DOHH2 (cell line): Measurements from ENCODE around the gene COX5A.
"Not testable (repeated sequence)": the region's sequence is repeated elsewhere in the genome, so short reads cannot be mapped to it uniquely, and the experiment has no call there.

Source experiments
- H3F3A ChIP-seq: fragments of 200-600 bp; sonication (generic), shearing (Covaris generic); 2 replicates; pipeline ENCODE4 v1.6.0; 2016; ENCODE audit warnings: antibody characterized with exemption, mild to moderate bottlenecking; ENCODE audit not compliant: control insufficient read depth, insufficient read depth
- H3K27ac ChIP-seq: fragments of 200-600 bp; sonication (generic); 2 replicates; pipeline ENCODE4 v1.5.1; 2014; ENCODE audit warnings: low read depth, mild to moderate bottlenecking, low read length, moderate library complexity
- H3K27me3 ChIP-seq: fragments of 200-600 bp; sonication (generic); 2 replicates; pipeline ENCODE4 v1.6.1; 2014; ENCODE audit warnings: mild to moderate bottlenecking, low read length, mixed read lengths; ENCODE audit not compliant: control insufficient read depth
- H3K36me3 ChIP-seq: fragments of 200-600 bp; sonication (generic); 2 replicates; pipeline ENCODE4 v1.6.1; 2014; ENCODE audit warnings: mild to moderate bottlenecking, low read length, moderate library complexity, mixed read lengths; ENCODE audit not compliant: control insufficient read depth
- H3K4me1 ChIP-seq: fragments of 200-600 bp; sonication (generic); 2 replicates; pipeline ENCODE4 v1.6.1; 2014; ENCODE audit warnings: mild to moderate bottlenecking, low read length, mixed read lengths; ENCODE audit not compliant: control insufficient read depth
- H3K4me2 ChIP-seq: fragments of 200-600 bp; sonication (generic); 2 replicates; pipeline ENCODE4 v1.6.0; 2014; ENCODE audit warnings: mild to moderate bottlenecking, low read length, moderate library complexity
- H3K4me3 ChIP-seq: fragments of 200-600 bp; sonication (generic); 2 replicates; pipeline ENCODE4 v1.5.1; 2014; ENCODE audit warnings: mild to moderate bottlenecking, low read length, mixed read lengths
- H3K79me2 ChIP-seq: fragments of 200-600 bp; sonication (generic); 2 replicates; pipeline ENCODE4 v1.6.1; 2014; ENCODE audit warnings: mild to moderate bottlenecking, low read length, mixed read lengths; ENCODE audit not compliant: control insufficient read depth
- H3K9me2 ChIP-seq: fragments of 200-600 bp; sonication (generic); replicated peaks from 2 replicates; pipeline ENCODE4 v1.6.1; 2014; ENCODE audit warnings: mild to moderate bottlenecking, low read length, mixed read lengths; ENCODE audit not compliant: control insufficient read depth
- H3K9me3 ChIP-seq: fragments of 200-600 bp; sonication (generic); 2 replicates; pipeline ENCODE4 v1.6.1; 2014; ENCODE audit warnings: antibody characterized with exemption, low read length, mixed read lengths; ENCODE audit not compliant: control insufficient read depth, insufficient read depth
- H4K20me1 ChIP-seq: fragments of 200-600 bp; sonication (generic); 2 replicates; pipeline ENCODE4 v1.6.0; 2014; ENCODE audit warnings: low read depth, mild to moderate bottlenecking, antibody characterized with exemption, low read length, moderate library complexity; ENCODE audit not compliant: control insufficient read depth, insufficient read depth
- CTCF ChIP-seq: fragments of 200-600 bp; sonication (generic); IDR thresholded peaks from one replicate; pipeline ENCODE4 v1.5.1; 2014; ENCODE audit warnings: antibody characterized with exemption, mild to moderate bottlenecking, low read depth, low read length; ENCODE audit not compliant: poor library complexity, severe bottlenecking
- EZH2phosphoT487 ChIP-seq: fragments of 200-600 bp; sonication (generic); IDR thresholded peaks from 2 replicates; pipeline ENCODE4 v1.6.1; 2017; ENCODE audit warnings: borderline replicate concordance, mild to moderate bottlenecking, antibody characterized with exemption, low read length, moderate library complexity, mixed read lengths

The COX5A gene

GRCh38 chr15:74889390-74889882, 48.4 kb downstream of the COX5A start:
- Histone ChIP-seq H3K4me3 (peak overlapping the region; percentile 89), H3K36me3 (peaks cover 28% of the 10 kb centered on the region), H3K79me2 (peaks cover 14% of the 10 kb centered on the region), H3K9me2 (no peaks in the 10 kb centered on the region), H3K4me1 (peaks cover 28% of the 10 kb centered on the region), H3K27ac (no peak overlapping the region), H3K27me3 (no peaks in the 10 kb centered on the region), H4K20me1 (no peaks in the 10 kb centered on the region), H3K9me3 (no peaks in the 10 kb centered on the region), H3K4me2 (peak overlapping the region; percentile 95), H3F3A (no peaks in the 10 kb centered on the region)
- TF ChIP-seq EZH2phosphoT487 (no peak), CTCF (no peak)

- no peak overlapping the region for H3K4me3 ChIP-seq
Measured at GRCh38 chr15:74888716-74889115, 49.2 kb downstream of the COX5A start.

GRCh38 chr15:74887537-74888193, 50.2 kb downstream of the COX5A start:
- not testable (repeated sequence) for H4K20me1 ChIP-seq, H3K4me2 ChIP-seq, H3K9me2 ChIP-seq, H3K9me3 ChIP-seq, H3K4me3 ChIP-seq, H3K27ac ChIP-seq, H3F3A ChIP-seq, H3K27me3 ChIP-seq
- Histone ChIP-seq H3K79me2 (peaks cover 14% of the 10 kb centered on the region), H3K4me1 (peaks cover 29% of the 10 kb centered on the region), H3K36me3 (peaks cover 17% of the 10 kb centered on the region)

More at GRCh38 chr15:74888716-74889115, 49.2 kb downstream of the COX5A start:
- Histone ChIP-seq H3K27ac (no peak overlapping the region), H3K79me2 (peaks cover 14% of the 10 kb centered on the region), H3F3A (no peaks in the 10 kb centered on the region), H3K27me3 (no peaks in the 10 kb centered on the region), H3K4me2 (no peak overlapping the region), H3K9me3 (no peaks in the 10 kb centered on the region), H3K36me3 (peaks cover 28% of the 10 kb centered on the region), H3K4me1 (peaks cover 34% of the 10 kb centered on the region), H4K20me1 (no peaks in the 10 kb centered on the region), H3K9me2 (no peaks in the 10 kb centered on the region)
- TF ChIP-seq EZH2phosphoT487 (no peak), CTCF (no peak)

- Histone ChIP-seq H3K27me3 (no peaks in the 10 kb centered on the region), H3K27ac (no peak overlapping the region), H3K9me2 (no peaks in the 10 kb centered on the region), H3K4me1 (peaks cover 15% of the 10 kb centered on the region), H3K36me3 (no peaks in the 10 kb centered on the region; the same call in 1 of the 2 replicates), H3K4me3 (no peak overlapping the region), H3K79me2 (peaks cover 6% of the 10 kb centered on the region), H3K4me2 (no peak overlapping the region), H3F3A (no peaks in the 10 kb centered on the region), H3K9me3 (peaks cover 15% of the 10 kb centered on the region), H4K20me1 (no peaks in the 10 kb centered on the region)
- no peak for TF ChIP-seq CTCF
- no peak for TF ChIP-seq EZH2phosphoT487
Measured at GRCh38 chr15:74885461-74885860, 52.4 kb downstream of the COX5A start.
